ENCODE measurements around the gene ILF3. TPM values are rescaled to one million over a fixed set of nuclear protein-coding genes. Genes with fewer than 3 reads are reported as not detected.

Gene ILF3
- polyA plus RNA-seq, 3 donors, result 288 to 368 (median 331) TPM

GRCh38 chr19:10726268-10726667, 72.1 kb downstream of the ILF3 start:
- no peak for DNase-seq

GRCh38 chr19:10727685-10728201, 73.6 kb downstream of the ILF3 start:
- DNase-seq, result no peak

DNA sequence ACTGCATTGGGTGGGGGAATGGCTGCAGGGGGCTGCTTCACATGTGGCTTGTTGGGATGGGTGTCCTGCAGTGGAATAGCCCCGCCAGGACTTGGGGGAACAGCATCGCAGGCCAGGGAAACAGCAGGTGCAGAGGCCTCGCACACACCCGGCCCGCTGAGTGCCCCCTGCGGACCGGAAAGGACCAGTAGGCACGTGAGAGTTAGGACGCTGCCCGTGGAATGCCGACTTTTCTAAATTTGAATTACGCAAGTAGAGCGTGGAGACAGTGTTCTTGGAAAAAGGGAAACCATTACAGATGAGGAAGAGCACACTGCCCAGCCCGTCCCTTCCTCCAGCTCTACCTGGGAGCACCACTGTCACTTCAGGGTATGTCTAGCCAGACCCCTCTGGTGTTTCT, 75.3 kb downstream of the ILF3 start:
- DNase-seq, result no peak

GRCh38 chr19:10730932-10731331, 76.8 kb downstream of the ILF3 start:
- no peak for DNase-seq

GRCh38 chr19:10735741-10736140, 81.6 kb downstream of the ILF3 start:
- no peak for DNase-seq

DNA sequence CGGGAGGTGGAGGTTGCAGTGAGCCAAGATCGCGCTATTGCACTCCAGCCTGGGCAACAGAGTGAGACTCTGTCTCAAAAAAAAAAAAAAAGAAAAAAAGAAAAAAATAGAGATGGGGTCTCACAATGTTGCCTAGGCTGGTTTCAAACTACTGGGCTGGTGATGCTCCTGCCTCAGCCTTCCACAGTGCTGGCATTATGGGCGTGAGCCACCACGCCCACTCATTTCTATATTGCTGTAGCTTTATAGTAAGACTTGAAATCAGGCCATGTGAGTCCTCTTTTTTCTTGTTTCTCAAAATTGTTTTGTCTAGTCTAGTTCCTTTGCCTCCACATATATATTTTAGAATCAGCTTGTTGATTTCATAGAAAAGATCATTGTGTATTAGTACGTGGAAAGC, 82.0 kb downstream of the ILF3 start:
- DNase-seq, result no peak

- no peak for DNase-seq
Observed at GRCh38 chr19:10736916-10737551, 82.9 kb downstream of the ILF3 start.

GRCh38 chr19:10737722-10738121, 83.6 kb downstream of the ILF3 start:
- no peak for DNase-seq

DNA sequence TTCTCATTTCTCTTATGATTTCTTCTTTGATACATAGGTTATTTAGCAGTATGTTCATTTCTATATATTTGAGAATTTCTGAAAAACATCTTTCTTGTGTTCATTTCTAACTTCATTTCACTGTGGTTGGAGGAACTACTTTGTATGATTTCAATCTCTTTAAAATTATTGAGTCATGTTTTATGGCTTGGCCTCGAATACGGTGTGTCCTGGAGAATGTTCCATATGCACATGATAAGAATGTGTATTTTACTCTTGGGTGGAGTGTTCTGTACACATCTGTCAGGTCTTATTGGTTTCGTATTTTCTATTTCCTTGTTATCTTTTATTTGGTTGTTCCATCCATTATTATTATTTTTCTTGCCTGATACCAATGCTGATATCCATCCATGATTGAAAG, 86.7 kb downstream of the ILF3 start:
- no peak for DNase-seq

Other genes with a start within 250 kb of the ILF3 start
- 1 to 10 TPM; 2.0 to 2.6 (median 2.1) TPM for gene PDE4A, start 233.8 kb upstream of the ILF3 start, polyA plus RNA-seq (ENCODE audit: insufficient read length in 3 of 3)
- gene KEAP1, start 151.0 kb upstream of the ILF3 start, polyA plus RNA-seq (ENCODE audit: insufficient read length in 3 of 3), result 10 to 100 TPM; 73.5 to 81.5 (median 74.1) TPM
- gene S1PR5, start 136.9 kb upstream of the ILF3 start, polyA plus RNA-seq (ENCODE audit: insufficient read length in 3 of 3), result 1 to 10 TPM; 1.2 to 1.4 (median 1.2) TPM
- 10 to 100 TPM; 34.8 to 39.1 (median 35.1) TPM for gene ATG4D, start 110.4 kb upstream of the ILF3 start, polyA plus RNA-seq (ENCODE audit: insufficient read length in 3 of 3)
- gene KRI1, start 88.3 kb upstream of the ILF3 start, polyA plus RNA-seq (ENCODE audit: insufficient read length in 3 of 3), result 10 to 100 TPM; 31.4 to 39.5 (median 38.4) TPM
- gene CDKN2D, start 85.4 kb upstream of the ILF3 start, polyA plus RNA-seq (ENCODE audit: insufficient read length in 3 of 3), result 10 to 100 TPM in 1 of 3 donors, 1 to 10 TPM in 2; 8.5 to 12.4 (median 8.9) TPM
- 10 to 100 TPM; 43.2 to 60.3 (median 58.5) TPM for gene AP1M2, start 67.0 kb upstream of the ILF3 start, polyA plus RNA-seq (ENCODE audit: insufficient read length in 3 of 3)
- gene SLC44A2, start 28.8 kb upstream of the ILF3 start, polyA plus RNA-seq (ENCODE audit: insufficient read length in 3 of 3), result 100 to 1,000 TPM; 184 to 215 (median 189) TPM
- gene QTRT1, start 47.1 kb downstream of the ILF3 start, polyA plus RNA-seq (ENCODE audit: insufficient read length in 3 of 3), result 10 to 100 TPM; 65.6 to 79.6 (median 73.6) TPM
- gene DNM2, start 63.7 kb downstream of the ILF3 start, polyA plus RNA-seq (ENCODE audit: insufficient read length in 3 of 3), result 100 to 1,000 TPM; 130 to 167 (median 158) TPM
- 10 to 100 TPM; 52.6 to 65.4 (median 64.4) TPM for gene TMED1, start 181.9 kb downstream of the ILF3 start, polyA plus RNA-seq (ENCODE audit: insufficient read length in 3 of 3)
- gene C19orf38, start 194.1 kb downstream of the ILF3 start, polyA plus RNA-seq (ENCODE audit: insufficient read length in 3 of 3), result 1 to 10 TPM; 1.7 to 2.1 (median 1.8) TPM
- gene CARM1, start 217.2 kb downstream of the ILF3 start, polyA plus RNA-seq (ENCODE audit: insufficient read length in 3 of 3), result 10 to 100 TPM; 50.7 to 52.2 (median 51.9) TPM

Data from renal pelvis (tissue), 4 donors.